Endothelial cell of umbilical vein (primary cell): ENCODE measurements around the gene LPAR1.

Source experiments
- CTCF ChIP-seq, 2 donors: IDR thresholded peaks; 1 replicate in 1 of 2; 2 replicates in 1 of 2; pipeline ENCODE4 v1.5.1; 2011; ENCODE audit warnings: low read length in 2 of 2, mild to moderate bottlenecking in 2 of 2, moderate library complexity in 2 of 2, control low read depth in 1 of 2, inconsistent platforms in 1 of 2, low read depth in 1 of 2; ENCODE audit not compliant: insufficient read depth in 1 of 2; ENCODE audit errors: extremely low read depth in 1 of 2
- EZH2 ChIP-seq: IDR thresholded peaks from 2 replicates; pipeline ENCODE4 v1.6.1; 2012; ENCODE audit warnings: borderline replicate concordance, low read depth, mild to moderate bottlenecking, moderate library complexity, low read length, inconsistent platforms; ENCODE audit not compliant: severe bottlenecking
- GATA2 ChIP-seq: IDR thresholded peaks from 2 replicates; pipeline ENCODE4 v1.7.0; 2011; ENCODE audit warnings: low read depth, mild to moderate bottlenecking, moderate library complexity, mixed read lengths, low read length; ENCODE audit not compliant: insufficient read length, insufficient read depth
- JUN ChIP-seq: IDR thresholded peaks from 2 replicates; pipeline ENCODE4 v1.6.1; 2011; ENCODE audit warnings: borderline replicate concordance, low read depth; ENCODE audit not compliant: insufficient read length, insufficient read depth
- POLR2AphosphoS5 ChIP-seq: IDR thresholded peaks from 2 replicates; pipeline ENCODE4 v1.6.1; 2012; ENCODE audit warnings: low read depth, mild to moderate bottlenecking, control low read depth, low read length, moderate library complexity; ENCODE audit not compliant: insufficient read depth

GRCh38 chr9:110872920-110873319, 165.3 kb downstream of the LPAR1 start:
- TF ChIP-seq CTCF (IDR thresholded peaks at IDR 0.05; ENCODE audit: extremely low read depth in 1 of 2, insufficient read depth in 1 of 2, low read depth in 1 of 2, low read length in 2 of 2) (no peak), GATA2 (no peak), JUN (no peak), POLR2AphosphoS5 (no peak), EZH2 (no peak)
